IPS DF 4.7 (cell line): Measurements from ENCODE around the gene NBAS.
"Not testable (repeated sequence)": the region's sequence is repeated elsewhere in the genome, so short reads cannot be mapped to it uniquely, and the experiment has no call there.

Experiments used
- DNase-seq: peaks from one replicate; pipeline ENCODE4 v3.0.0-alpha.2; 2013; ENCODE audit warnings: low spot score; ENCODE audit errors: extremely low read depth

The NBAS gene

GRCh38 chr2:15265889-15266288 lies 295.2 kb downstream of the NBAS start:
- DNase-seq: no peak

- no peak for DNase-seq
Measured at GRCh38 chr2:15263976-15264685, 297.0 kb downstream of the NBAS start.

GRCh38 chr2:15262792-15263191 lies 298.3 kb downstream of the NBAS start:
- DNase-seq: no peak

- DNase-seq: no peak
Measured at GRCh38 chr2:15260835-15261234, 300.3 kb downstream of the NBAS start.

GRCh38 chr2:15260196-15260595 lies 300.9 kb downstream of the NBAS start:
- DNase-seq: no peak

GRCh38 chr2:15259356-15259756 lies 301.8 kb downstream of the NBAS start:
- DNase-seq: peak; percentile 82

- DNase-seq: not testable (repeated sequence)
Measured at GRCh38 chr2:15258385-15258784, 302.7 kb downstream of the NBAS start.

- no peak for DNase-seq
Measured at GRCh38 chr2:15253835-15254286, 307.3 kb downstream of the NBAS start.

- no peak for DNase-seq
Measured at GRCh38 chr2:15253247-15253646, 307.9 kb downstream of the NBAS start.

GRCh38 chr2:15251753-15252152 lies 309.4 kb downstream of the NBAS start:
- DNase-seq: no peak

- not testable (repeated sequence) for DNase-seq
Measured at GRCh38 chr2:15250946-15251345, 310.2 kb downstream of the NBAS start.

- no peak for DNase-seq
Measured at GRCh38 chr2:15246870-15247269, 314.3 kb downstream of the NBAS start.

GRCh38 chr2:15243762-15244161 lies 317.4 kb downstream of the NBAS start:
- DNase-seq: no peak

GRCh38 chr2:15242936-15243461 lies 318.1 kb downstream of the NBAS start:
- DNase-seq: no peak

- DNase-seq: no peak
Measured at GRCh38 chr2:15241929-15242328, 319.2 kb downstream of the NBAS start.

GRCh38 chr2:15241201-15241600 lies 319.9 kb downstream of the NBAS start:
- no peak for DNase-seq

GRCh38 chr2:15238028-15238427 lies 323.1 kb downstream of the NBAS start:
- no peak for DNase-seq

- DNase-seq: no peak
Measured at GRCh38 chr2:15230599-15231192, 330.4 kb downstream of the NBAS start.

GRCh38 chr2:15226661-15227060 lies 334.5 kb downstream of the NBAS start:
- DNase-seq: no peak

- DNase-seq: no peak
Measured at GRCh38 chr2:15225131-15225530, 336.0 kb downstream of the NBAS start.

GRCh38 chr2:15224641-15225040 lies 336.5 kb downstream of the NBAS start:
- DNase-seq: no peak

GRCh38 chr2:15223887-15224286 lies 337.2 kb downstream of the NBAS start:
- DNase-seq: no peak

GRCh38 chr2:15222856-15223255 lies 338.3 kb downstream of the NBAS start:
- no peak for DNase-seq
